Measurements from ENCODE around the gene DPEP2NB. TPM values are rescaled to one million over a fixed set of nuclear protein-coding genes. Genes with fewer than 3 reads are reported as not detected.
A peak's percentile ranks its signal among the peaks of the same experiment; 100 is the strongest.
"Not testable (repeated sequence)": the region's sequence is repeated elsewhere in the genome, so short reads cannot be mapped to it uniquely, and the experiment has no call there.

The DPEP2NB gene
- polyA plus RNA-seq, 10 donors, result not detected

DNA sequence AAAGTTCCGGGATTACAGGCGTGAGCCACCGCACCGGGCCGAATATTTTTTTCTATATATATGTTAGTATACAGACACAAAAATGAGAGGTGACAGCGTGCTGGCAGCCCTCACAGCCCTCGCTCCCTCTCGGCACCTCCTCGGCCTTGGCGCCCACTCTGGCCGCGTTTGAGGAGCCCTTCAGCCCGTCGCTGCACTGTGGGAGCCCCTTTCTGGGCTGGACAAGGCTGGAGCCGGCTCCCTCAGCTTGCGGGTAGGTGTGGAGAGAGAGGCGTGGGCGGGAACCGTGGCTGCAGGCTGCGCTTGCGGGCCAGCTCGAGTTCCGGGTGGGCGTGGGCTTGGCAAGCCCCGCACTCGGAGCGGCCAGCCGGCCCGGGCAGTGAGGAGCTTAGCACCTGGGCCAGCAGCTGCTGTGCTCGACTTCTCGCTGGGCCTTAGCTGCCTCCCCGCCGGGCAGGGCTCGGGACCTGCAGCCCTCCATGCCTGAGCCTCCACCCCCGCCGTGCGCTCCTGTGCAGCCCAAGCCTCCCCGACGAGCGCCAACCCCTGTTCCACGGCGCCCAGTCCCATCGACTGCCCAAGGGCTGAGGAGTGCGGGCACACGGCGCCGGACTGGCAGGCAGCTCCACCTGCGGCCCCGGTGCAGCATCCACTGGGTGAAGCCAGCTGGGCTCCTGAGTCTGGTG lies 33.6 kb downstream of the DPEP2NB start:
- DNase-seq, result no peak

DNA sequence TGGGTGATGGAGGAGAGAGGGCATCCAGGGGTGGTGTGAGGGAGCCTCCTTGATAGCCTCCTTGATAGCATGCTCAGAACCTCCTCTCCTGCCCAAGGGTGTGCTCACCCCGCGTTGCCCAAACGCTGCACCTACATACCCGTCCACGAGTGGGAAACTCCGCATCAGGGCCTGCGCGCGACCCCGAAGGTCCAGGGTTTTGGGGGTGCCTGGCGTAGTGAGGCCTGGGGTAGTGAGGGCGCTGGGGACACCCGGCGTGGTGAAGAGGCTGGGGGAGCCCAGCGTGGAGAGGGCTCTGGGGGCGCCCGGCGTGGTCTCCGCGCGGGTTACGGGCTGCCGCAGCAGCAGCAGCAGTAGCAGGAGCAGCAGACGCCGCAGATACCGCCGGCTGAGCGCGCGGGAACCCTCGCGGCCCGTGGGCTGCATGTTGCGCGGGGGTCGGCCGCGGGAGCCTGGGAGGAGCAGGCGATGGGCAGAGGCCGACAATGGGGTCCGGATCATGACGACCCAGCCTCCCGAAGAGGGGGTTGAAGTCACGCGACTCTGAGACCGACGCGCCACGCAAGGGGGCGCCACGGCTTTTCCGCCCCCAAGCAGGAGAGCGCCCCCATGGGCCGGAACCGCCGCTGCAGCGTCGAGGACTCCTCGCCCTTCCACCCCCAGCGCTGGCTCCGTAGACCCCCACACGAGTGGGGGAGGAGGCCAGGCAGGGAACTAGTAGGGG lies 35.6 kb downstream of the DPEP2NB start, which contains the start of gene DPEP3:
Gene DPEP3 (minus strand): TSS at position 545 of the 724 bp plus-strand sequence. CDS start 119 bp downstream, at position 426.
- DNase-seq, result no peak

DNA sequence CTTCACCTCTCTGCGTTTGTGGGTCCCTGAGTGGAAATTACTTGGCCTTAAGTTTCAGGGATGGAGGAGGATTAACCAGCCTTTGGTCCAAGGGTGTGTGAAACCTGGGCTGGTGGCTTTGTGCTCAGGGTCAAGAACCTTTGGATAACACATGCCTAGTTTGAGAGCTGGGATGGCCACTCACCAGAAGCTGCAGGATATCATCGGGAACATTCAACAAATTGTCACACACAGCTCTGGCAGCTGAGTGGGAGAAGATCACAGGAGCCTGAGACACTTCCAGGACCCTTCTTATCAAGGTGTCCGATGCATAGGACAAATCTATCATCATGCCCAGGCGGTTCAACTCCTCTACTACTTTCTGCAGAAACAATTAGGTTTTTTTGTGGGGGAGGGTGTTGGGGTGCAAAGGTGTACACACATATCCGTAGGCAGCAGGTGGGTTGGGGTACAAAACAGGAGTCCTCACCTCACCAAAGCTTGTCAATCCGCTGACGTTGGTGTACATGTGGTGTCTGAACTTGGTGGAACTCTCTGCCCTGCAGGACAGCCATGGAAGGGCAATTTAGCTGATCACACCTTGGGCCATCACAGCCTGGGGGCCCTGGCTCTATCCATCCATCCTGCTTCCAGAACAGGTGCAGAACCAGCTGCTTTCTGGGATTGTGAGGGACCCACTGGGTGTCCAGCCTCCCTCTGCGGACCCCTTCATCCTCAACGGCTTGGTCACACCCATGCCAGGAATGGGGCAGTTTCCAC lies 38.1 kb downstream of the DPEP2NB start:
- no peak for DNase-seq

DNA sequence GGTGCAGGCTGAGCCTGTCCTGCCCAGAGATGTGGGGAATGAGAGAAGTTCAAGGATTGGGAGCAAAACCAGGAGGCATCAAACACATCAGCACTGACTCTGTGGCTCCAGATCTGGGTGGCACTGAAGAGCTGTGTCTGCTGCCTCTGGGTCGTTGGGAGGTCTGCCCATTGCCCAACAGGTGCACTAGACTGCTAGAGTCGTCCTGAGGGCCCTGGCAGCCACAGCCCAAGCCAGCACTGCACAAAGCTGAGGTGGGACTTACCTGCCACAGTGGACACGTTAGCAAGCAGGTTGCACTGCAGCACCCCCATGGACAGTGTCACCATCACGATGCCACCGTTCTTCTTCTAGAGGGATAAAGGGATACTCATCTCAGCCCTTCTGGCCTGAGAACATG lies 38.7 kb downstream of the DPEP2NB start:
- no peak for DNase-seq

DNA sequence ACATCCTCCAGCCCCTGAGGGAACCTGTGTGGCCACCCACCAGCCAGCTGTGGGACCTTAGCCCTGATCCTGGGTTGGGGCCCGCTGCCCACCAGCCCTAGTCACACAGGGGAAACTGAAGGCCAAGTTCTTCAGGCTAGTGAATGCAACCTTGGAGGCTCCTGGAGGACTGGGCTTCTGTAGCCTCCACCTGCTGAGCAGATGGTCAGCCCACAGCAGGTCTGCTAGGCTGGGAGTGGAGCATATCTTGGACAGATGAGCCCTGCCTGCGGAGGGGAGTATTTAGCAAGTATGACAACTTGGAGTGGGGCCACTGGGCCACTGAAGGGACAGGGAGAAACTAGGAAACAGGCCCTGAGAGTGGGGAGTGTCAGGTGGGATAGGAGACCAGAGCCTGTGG lies 39.5 kb downstream of the DPEP2NB start:
- no peak for DNase-seq

DNA sequence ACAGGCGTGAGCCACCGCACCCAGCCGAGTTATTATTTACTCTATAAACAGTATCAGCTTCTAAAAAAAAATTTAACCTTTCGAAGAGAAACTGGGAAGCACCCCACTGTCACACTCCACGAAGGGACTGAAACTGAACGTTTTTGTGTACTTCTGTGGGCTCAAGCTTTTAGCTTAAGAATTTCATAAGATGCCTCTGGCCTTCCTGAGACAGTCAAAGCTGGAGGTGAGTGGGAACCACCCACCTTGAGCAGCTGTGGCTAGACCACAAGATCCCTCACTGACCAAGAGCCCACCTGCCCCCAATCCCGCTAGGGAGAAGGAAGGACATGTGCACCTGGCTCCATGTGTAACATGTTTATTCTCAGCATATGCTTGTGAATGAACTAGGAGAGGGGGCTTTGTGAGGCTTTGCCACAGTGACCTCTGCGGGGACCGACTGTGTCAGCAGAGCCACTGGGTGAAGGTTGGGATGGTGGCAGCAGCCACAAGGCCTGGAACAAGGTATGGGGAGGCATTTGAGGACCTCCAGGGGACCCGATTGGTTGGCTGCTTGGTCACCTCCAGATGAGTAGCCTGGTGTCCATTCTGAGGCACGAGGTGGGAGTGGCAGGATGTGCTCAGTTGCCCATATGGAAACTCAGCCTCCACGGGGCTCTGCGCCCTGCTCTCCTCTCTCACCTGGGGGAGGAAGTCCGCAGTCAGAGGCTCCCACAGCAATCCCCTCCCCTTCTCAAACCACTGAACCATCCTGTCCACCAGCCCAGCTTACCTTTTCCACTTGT lies 40.2 kb downstream of the DPEP2NB start:
- no peak for DNase-seq

DNA sequence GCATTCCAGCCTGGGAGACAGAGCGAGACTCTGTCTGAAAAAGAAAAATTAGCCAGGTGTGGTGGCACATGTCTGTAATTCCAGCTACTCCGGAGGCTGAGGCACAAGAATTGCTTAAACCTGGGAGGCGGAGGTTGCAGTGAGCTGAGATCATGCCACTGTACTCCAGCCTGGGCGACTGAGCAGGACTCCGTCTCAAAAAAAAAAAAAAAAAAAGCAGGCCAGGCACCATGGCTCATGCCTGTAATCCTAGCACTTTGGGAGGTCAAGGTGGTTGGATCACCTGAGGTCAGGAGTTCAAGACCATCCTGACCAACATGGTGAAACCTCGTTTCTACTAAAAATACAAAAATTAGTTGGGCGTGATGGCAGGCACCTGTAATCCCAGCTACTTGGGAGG lies 43.4 kb downstream of the DPEP2NB start:
- DNase-seq, result not testable (repeated sequence)

DNA sequence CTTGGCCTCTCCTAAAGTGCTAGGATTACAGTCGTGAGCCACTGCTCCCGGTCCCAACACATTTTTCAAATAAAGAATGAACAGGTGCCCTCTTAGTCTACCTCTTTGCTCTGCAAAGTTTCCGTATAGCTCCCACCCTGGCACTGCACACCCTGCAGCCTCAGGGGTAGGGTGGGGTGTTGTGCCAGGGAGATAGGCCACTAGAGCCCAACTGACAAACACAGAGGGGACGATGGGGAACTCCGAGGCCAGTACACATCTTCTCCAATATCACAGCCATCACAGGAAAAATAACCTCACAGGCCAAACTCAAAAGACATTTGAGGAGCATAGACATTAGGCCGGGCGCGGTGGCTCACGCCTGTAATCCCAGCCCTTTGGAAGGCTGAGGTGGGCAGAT lies 44.6 kb downstream of the DPEP2NB start:
- no peak for DNase-seq

DNA sequence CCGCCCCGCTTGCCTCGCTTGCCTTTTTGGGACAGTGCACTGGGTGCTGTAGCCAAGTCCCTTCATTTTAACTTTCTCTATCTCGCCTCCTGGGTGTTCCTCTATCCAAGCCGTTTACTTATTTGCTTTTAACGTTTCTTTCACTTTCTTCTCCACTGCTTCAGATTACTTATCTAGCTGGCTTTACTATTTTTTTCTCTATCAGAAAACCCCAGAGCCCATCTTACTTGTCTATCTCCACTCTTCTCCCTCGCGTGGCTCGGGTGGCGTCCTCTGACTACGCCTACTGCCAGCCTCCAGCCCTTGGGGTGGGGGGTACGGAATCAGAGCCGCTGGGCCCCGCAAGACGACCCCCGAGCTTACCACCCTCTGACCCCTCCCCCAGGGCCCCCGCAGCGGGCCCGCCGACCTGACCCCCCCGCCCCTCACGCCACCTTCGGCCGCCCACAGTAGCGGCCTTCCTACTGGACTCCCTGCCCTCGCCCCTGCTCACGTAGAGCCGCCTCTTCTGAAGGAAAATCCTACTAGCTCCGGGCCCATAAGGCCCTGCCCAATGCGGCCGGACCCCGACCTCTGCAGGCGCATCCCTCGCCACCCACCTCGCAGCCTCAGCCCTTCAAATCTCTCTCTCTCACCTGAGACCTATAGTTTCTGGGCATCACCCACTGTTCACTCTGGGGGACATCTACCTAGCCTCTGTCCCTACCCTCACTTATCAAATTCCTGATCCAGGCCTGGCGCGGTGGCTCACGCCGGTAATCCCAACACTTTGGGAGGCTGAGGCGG lies 46.3 kb downstream of the DPEP2NB start:
- peak in 1 of 3 donors; percentile 71 for DNase-seq

DNA sequence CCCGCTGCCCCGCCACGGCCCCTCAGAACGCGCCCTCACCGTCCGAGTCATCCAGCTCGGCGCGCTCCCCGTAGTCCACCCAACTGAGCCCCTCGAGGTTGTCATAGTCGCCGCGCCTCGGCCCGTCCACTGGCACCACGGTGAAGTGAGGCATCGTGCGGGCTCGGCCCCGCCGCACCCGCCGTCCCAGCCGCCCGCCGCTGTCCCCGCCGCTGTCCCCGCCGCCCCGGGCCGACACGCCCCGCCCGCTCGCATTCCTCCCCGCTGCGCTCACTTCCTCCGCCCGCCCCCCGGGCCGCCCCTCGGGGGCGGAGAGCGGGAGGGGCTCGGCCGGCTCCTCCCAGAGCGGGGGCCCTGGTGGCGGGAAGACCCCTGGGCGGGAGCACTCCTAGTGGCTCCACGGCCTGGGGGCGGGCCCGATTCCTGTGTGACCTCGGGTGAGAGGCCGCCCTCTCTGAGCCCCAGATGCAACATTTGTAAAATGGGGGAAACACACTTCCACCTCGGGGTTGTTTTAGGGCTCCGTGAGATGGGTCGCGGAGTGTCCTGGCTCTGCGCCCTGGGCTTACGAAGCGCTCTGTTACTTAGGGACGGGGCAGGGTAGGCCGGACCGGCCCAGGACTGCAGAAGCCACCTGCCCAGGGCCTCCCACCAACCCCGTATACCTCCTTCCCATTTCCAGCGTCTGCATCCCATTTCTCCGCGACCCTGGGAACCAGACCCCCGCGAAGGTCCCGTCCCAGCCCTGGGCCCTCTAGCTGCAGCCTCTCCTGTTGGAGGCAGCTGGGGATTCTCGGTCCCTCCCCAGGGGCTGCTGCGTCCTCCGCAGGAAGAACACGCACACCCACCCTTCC lies 47.1 kb downstream of the DPEP2NB start, which contains the start of gene SLC12A4:
Gene SLC12A4 (minus strand): TSS at position 238 of the 854 bp plus-strand sequence. CDS start 84 bp downstream, at position 154.
- peak; percentile 88 to 96 (median 93) for DNase-seq

DNA sequence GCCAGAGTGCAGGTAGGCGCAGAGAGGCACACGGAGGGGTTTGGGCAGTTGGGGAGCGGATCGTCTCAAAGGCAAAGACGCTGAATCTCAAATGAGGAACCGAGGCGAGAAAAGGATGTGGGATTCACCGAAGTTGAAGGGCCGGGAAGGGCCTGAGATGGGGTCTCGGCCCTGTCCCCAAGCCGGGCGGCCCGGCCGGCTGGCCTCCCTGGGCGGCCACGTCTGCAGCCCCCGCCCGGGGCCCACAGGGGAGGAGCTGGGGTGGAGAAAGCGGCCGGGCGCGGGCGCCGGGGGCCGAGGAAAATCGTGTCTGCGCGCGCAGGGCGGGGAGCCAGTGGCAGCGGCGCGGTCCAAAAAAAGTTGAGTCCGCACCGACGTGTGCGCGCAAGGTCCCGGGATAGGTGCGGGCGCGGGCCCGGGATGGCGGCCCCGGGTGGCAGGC lies 47.7 kb downstream of the DPEP2NB start:
- peak in 2 of 3 donors; percentile 64 to 82 for DNase-seq

DNA sequence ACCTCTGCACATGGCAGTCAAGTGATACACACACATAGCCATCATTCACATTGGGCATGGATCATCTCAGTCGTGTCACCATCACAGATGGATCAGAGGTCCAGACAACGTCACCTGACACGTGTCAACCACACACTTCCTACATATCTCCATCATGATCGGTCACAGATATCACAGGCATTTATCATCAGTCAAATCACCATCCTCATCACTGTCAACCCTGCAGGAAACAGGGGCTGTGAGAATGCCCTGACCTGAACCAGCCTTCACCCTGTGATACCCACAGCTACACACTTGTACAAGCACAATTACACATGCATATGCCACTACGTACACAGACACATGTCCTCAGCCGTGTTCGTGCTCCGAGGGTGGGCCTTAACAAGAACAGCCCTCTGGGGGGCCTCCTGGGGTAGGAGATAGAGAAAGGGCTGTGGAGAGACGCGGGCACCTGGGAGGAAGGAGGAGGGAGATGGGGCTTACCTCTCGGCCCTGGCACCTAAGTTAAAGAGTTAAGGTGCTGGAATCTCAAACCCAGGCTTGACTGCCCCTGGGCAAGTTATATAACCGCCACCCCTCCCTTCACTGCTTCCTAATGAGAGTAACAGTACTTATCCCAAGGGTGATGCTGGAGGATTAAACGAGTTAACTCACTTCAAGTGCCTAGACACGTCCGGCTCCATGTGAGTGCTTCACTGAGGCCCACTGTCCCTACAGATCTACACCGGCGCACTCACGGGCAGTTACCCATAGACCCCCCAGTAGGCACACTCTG lies 48.3 kb downstream of the DPEP2NB start:
- DNase-seq, result peak in 1 of 3 donors; percentile 42

DNA sequence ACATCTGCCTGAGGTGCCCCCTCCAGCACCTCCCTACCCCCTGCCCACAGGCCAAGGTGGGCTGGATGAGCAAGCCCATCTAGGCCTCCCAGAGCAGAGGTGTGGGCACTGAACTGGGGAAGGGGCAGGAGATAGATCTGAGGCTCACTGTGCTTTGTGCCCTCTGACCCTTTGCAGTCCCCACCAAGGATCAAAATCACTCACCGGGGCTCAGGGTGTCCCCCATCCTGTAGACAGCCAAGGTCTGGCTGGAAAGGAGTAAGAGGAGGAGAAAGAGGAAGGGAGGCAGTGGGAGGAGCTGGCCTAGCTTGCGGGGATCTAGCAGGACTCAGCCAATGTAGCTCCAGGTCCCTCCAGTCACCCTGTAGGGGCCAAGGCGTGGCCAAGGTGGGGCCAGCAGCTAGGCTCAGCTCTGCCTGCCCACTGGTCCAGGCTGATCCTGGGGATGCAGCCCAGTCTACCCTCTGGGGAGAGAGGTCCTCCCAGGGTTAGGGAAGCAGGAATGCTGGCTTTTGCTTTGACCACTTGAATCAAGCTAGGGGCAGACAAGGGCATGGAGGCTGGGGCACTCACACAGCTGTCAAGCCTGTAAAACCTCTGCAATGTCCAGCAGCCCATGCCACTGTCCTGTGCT lies 49.0 kb downstream of the DPEP2NB start:
- DNase-seq, result no peak

DNA sequence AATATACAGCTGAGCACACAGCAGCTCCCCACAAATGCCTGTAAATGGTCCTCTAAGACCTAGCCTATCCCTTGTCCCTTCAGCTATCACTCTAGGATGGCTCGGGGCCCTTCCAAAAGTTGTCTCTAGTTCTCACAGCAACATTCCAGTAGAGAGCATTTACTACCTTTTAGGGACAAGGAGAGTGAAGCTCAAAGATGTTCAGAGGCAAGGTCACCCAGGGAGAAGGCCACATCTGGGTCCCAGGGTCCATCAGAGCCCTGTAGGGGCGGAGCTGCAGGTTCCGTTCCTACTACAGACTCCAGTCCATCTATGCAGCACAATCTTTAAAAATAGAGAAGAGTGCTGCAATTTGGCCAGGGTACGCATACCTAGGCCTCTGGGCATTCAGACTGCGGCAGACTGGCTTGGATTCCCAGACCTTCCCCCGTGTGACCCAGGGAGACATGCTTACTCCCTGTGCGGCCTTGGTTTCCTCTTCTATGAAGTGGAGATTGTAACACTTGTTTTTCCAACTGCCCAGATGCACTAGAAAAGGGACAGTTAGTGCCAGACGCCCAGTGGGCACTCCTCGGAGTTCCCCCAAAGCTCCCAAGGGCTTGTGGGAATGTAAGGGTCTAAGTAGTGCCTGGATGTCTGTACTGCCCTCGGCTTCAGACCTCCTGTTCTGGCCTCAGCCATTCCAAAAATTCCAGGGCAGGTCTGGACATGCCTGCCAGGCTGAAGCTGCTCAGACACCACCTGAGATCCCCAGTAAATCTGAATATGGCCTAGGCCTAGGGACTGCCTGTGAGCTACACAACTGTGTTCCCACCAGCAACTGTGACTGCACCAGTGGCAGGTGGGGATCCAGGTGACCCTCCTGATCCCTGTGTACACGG lies 49.8 kb downstream of the DPEP2NB start:
- DNase-seq, result no peak

DNA sequence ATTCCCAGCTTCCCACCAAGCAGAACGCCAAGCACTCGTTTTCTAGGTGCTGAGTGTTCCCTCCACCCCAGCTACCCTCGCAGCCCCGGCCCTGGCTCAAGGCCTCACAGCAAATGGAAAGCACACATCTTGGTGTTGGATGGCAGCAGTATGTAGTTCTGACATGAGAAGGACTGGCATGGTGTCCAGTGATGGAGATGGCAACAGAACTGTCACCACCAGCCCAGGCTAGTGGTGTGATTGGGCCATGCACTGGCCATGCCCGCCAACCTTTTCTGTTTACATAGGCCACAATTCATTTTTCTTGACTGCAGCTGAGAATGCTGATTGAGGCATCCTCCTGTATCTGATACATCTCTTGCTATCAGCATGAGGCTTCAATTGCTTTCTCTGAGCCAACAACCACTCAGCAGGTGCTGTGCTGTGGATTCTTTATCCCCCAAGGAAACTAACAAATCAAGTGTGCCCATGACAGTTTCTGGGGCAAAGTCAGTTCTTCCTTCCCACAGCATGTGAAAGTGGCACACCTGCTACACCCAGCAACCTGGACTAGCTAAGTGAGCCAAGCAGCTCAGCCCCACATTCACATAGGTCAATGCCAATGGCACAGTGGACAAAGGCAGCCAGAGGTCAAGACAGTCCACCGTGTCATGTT lies 51.1 kb downstream of the DPEP2NB start:
- DNase-seq, result no peak

DNA sequence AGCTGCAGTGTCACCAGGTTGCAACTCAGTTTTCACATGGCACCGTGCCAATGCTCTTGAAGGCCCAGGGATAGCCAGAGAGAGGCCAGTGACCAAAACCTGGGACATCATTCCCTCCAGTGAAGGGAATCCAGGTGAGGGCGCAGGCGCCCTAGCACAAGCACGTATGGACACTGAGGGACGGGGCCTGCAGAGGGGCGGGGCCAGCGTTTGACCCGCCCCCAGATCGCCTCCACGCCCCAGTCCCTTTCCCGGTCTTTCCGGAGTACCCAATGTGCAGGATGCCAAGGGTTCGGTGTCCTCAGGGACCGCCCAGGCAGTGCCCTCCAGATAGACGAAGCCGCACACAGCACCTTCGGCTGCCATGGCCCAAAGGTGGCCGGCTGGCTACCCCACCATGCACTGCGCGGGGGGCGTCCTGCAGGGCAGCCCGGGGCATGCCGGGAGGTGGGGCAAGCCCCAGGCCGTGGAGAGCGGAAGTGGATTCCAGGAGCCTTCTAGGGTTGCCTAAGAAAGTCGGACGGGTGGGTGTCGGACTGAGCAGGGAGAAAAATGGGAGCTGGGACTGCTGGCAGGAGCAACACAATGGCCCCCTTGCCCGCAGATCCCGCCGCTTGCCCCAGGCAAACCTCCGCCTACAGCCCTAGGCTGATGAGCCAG lies 51.9 kb downstream of the DPEP2NB start:
- DNase-seq, result peak in 1 of 3 donors; percentile 32
